HG03432 (cell line): ENCODE measurements around the gene C9orf78.

Source experiments
- ATAC-seq: cut with Tn5 transposase; IDR thresholded peaks from one replicate; pipeline ENCODE4 v1.9.1; 2021; ENCODE audit warnings: mild to moderate bottlenecking, moderate library complexity; ENCODE audit not compliant: unreplicated experiment

C9orf78 gene

GRCh38 chr9:129845373-129845772 lies 10.3 kb upstream of the C9orf78 start:
- no peak for ATAC-seq

- no peak for ATAC-seq
Measured at GRCh38 chr9:129841071-129841470, 6.0 kb upstream of the C9orf78 start.

- no peak for ATAC-seq
Measured at GRCh38 chr9:129840034-129840433, 5.0 kb upstream of the C9orf78 start.

GRCh38 chr9:129839324-129840023 lies 4.4 kb upstream of the C9orf78 start:
- no peak for ATAC-seq

- ATAC-seq = no peak
Measured at GRCh38 chr9:129838707-129839259, 3.7 kb upstream of the C9orf78 start.

- no peak for ATAC-seq
Measured at GRCh38 chr9:129836311-129837007, 1.4 kb upstream of the C9orf78 start.

- no peak for ATAC-seq
Measured at GRCh38 chr9:129835860-129836223, 767 bp upstream of the C9orf78 start.

GRCh38 chr9:129834489-129835127 lies 467 bp downstream of the C9orf78 start:
- ATAC-seq = peak; percentile 31

GRCh38 chr9:129832982-129833381 lies 2.1 kb downstream of the C9orf78 start:
- ATAC-seq = no peak

GRCh38 chr9:129828969-129829368 lies 6.1 kb downstream of the C9orf78 start:
- no peak for ATAC-seq

GRCh38 chr9:129828051-129828450 lies 7.0 kb downstream of the C9orf78 start:
- ATAC-seq = no peak

GRCh38 chr9:129826759-129827158 lies 8.3 kb downstream of the C9orf78 start:
- ATAC-seq = no peak

GRCh38 chr9:129826344-129826743 lies 8.7 kb downstream of the C9orf78 start:
- ATAC-seq = no peak

- ATAC-seq = peak; percentile 87
Measured at GRCh38 chr9:129823935-129824601, 11.0 kb downstream of the C9orf78 start, which contains the start of gene TOR1A. Gene TOR1A, minus strand, starts transcription at chr9:129824136. Its CDS starts 51 bp downstream, at chr9:129824085.

GRCh38 chr9:129823542-129823934 lies 11.5 kb downstream of the C9orf78 start:
- no peak for ATAC-seq

GRCh38 chr9:129822898-129823541 lies 12.1 kb downstream of the C9orf78 start:
- ATAC-seq = peak; percentile 28

GRCh38 chr9:129816501-129817435 lies 18.3 kb downstream of the C9orf78 start:
- no peak for ATAC-seq

- ATAC-seq = no peak
Measured at GRCh38 chr9:129815278-129815677, 19.8 kb downstream of the C9orf78 start.

- ATAC-seq = no peak
Measured at GRCh38 chr9:129814432-129815223, 20.4 kb downstream of the C9orf78 start.
